Fibroblast of lung (primary cell): ENCODE measurements around the gene BCL11A. TPM values are rescaled to one million over a fixed set of nuclear protein-coding genes. Genes with fewer than 3 reads are reported as not detected.

Experiments used
- DNase-seq, 2 donors: peaks; one replicate each; pipeline versions ENCODE4 v3.0.0 to v3.0.0-alpha.2; 2010; ENCODE audit warnings: low read depth in 2 of 2
- H2AFZ ChIP-seq: 2 replicates; pipeline ENCODE4 v1.5.1; 2012; ENCODE audit warnings: low read length, control low read depth, inconsistent platforms
- H3K27ac ChIP-seq: 2 replicates; pipeline ENCODE4 v1.5.1; 2011; ENCODE audit warnings: low read length, control low read depth; ENCODE audit not compliant: insufficient read depth
- H3K27me3 ChIP-seq: 2 replicates; pipeline ENCODE4 v1.5.1; 2011; ENCODE audit warnings: mild to moderate bottlenecking, low read length; ENCODE audit not compliant: control insufficient read depth, insufficient read depth
- H3K36me3 ChIP-seq: 2 replicates; pipeline ENCODE4 v1.5.1; 2011; ENCODE audit warnings: low read length; ENCODE audit not compliant: control insufficient read depth, insufficient read depth
- H3K4me1 ChIP-seq: 2 replicates; pipeline ENCODE4 v1.5.1; 2011; ENCODE audit warnings: low read length; ENCODE audit not compliant: control insufficient read depth, insufficient read depth; ENCODE audit errors: extremely low read depth
- H3K4me2 ChIP-seq: 2 replicates; pipeline ENCODE4 v1.5.1; 2011; ENCODE audit warnings: low read length, control low read depth; ENCODE audit not compliant: insufficient read depth; ENCODE audit errors: extremely low read depth
- H3K4me3 ChIP-seq, 4 experiments: fragments of 200-600 bp in 1 of 4; sonication (generic) in 1 of 4; replicated peaks in 1 of 4; 2 replicates each; pipeline ENCODE4 v1.5.1; 2011 to 2016; ENCODE audit warnings: low read length in 4 of 4, low read depth in 3 of 4, mild to moderate bottlenecking in 3 of 4, control low read depth in 2 of 4, inconsistent platforms in 1 of 4, mixed read lengths in 1 of 4; ENCODE audit not compliant: insufficient read depth in 1 of 4; ENCODE audit errors: control extremely low read depth in 1 of 4
- H3K79me2 ChIP-seq: 2 replicates; pipeline ENCODE4 v1.5.1; 2012; ENCODE audit warnings: mild to moderate bottlenecking, low read length, inconsistent platforms; ENCODE audit not compliant: control insufficient read depth, insufficient read depth
- H3K9ac ChIP-seq: 2 replicates; pipeline ENCODE4 v1.5.1; 2011; ENCODE audit warnings: mild to moderate bottlenecking, low read length, control low read depth; ENCODE audit not compliant: insufficient read depth
- H3K9me3 ChIP-seq: 2 replicates; pipeline ENCODE4 v1.5.1; 2012; ENCODE audit warnings: low read depth, low read length; ENCODE audit not compliant: control insufficient read depth, insufficient read depth
- H4K20me1 ChIP-seq: 2 replicates; pipeline ENCODE4 v1.5.1; 2011; ENCODE audit warnings: low read length; ENCODE audit not compliant: control insufficient read depth, insufficient read depth; ENCODE audit errors: extremely low read depth
- CTCF ChIP-seq, 2 donors: IDR thresholded peaks in 1 of 2; conservative IDR thresholded peaks in 1 of 2; 1 replicate in 1 of 2; 2 replicates in 1 of 2; pipeline ENCODE4 v1.5.1; 2011 to 2012; ENCODE audit warnings: low read length in 2 of 2, control low read depth in 1 of 2, inconsistent platforms in 1 of 2, low read depth in 1 of 2, mild to moderate bottlenecking in 1 of 2
- EZH2 ChIP-seq: IDR thresholded peaks from 2 replicates; pipeline ENCODE4 v1.5.1; 2012; ENCODE audit warnings: low read length, control low read depth, mild to moderate bottlenecking; ENCODE audit errors: missing control alignments
- polyA plus RNA-seq, 2 donors: library from polyadenylated mRNA; depleted of rRNA in 1 of 2; stranded (reverse) in 1 of 2; unstranded in 1 of 2; fragments of >200 nt; gene quantifications; 2 replicates each; pipeline ENCODE4 v1.2.1, GENCODE V29; 2011 to 2012; ENCODE audit warnings: missing spikeins in 1 of 2
- total RNA-seq: library from RNA; depleted of rRNA; stranded (reverse); fragments of >200 nt; gene quantifications from 2 replicates; pipeline ENCODE4 v1.2.1, GENCODE V29; 2014

The BCL11A gene
- total and polyA plus RNA-seq, 2 donors (not counting 1 experiment from before 2014, with no cell fraction given) = 0.09 to 0.17 TPM

DNA sequence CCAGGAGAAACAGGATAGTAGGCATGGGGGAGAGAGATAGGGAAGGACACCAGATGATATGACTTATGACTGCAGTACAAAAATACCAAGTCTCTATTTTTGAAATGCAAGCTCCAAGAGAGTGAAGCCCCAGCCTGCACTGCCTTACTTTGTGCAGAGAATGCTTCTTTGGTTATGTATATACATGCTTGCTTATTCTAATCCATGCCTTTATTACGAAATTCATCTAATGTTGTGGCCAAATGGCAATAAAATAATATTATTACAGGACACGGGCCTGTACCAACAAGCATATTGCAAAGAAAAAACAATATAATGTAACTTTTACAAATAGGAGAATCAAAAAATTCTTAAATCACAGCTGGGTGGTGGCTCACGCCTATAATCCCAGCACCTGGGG is 110.8 kb downstream of the BCL11A start:
- no peaks in the 10 kb centered on the region for H3K27me3 ChIP-seq
- H3K36me3 ChIP-seq = no peaks in the 10 kb centered on the region
- no peak overlapping the region for H3K4me2 ChIP-seq
- no peak overlapping the region for H2AFZ ChIP-seq
- no peak for DNase-seq
- H4K20me1 ChIP-seq = no peaks in the 10 kb centered on the region
- no peak overlapping the region for H3K9ac ChIP-seq
- H3K27ac ChIP-seq = no peak overlapping the region
- H3K9me3 ChIP-seq = no peaks in the 10 kb centered on the region
- H3K4me1 ChIP-seq = no peaks in the 10 kb centered on the region
- TF ChIP-seq EZH2 = no peak
- TF ChIP-seq CTCF (conservative IDR thresholded peaks at IDR 0.05 in 1 of 2, IDR thresholded peaks at IDR 0.05 in 1 of 2; ENCODE audit: low read depth in 1 of 2, low read length in 2 of 2) = no peak
- H3K4me3 ChIP-seq = no peak overlapping the region
- H3K79me2 ChIP-seq = no peaks in the 10 kb centered on the region

- Histone ChIP-seq H3K4me3 (no peak overlapping the region), H3K27ac (no peak overlapping the region), H3K36me3 (no peaks in the 10 kb centered on the region), H3K27me3 (no peaks in the 10 kb centered on the region), H3K9ac (no peak overlapping the region), H3K4me2 (no peak overlapping the region), H3K4me1 (no peaks in the 10 kb centered on the region), H4K20me1 (no peaks in the 10 kb centered on the region), H3K79me2 (no peaks in the 10 kb centered on the region), H2AFZ (no peak overlapping the region), H3K9me3 (no peaks in the 10 kb centered on the region)
- DNase-seq = no peak
- TF ChIP-seq EZH2 = no peak
- TF ChIP-seq CTCF (conservative IDR thresholded peaks at IDR 0.05 in 1 of 2, IDR thresholded peaks at IDR 0.05 in 1 of 2; ENCODE audit: low read depth in 1 of 2, low read length in 2 of 2) = no peak
Observed at GRCh38 chr2:60441800-60442199, 111.7 kb downstream of the BCL11A start.

DNA sequence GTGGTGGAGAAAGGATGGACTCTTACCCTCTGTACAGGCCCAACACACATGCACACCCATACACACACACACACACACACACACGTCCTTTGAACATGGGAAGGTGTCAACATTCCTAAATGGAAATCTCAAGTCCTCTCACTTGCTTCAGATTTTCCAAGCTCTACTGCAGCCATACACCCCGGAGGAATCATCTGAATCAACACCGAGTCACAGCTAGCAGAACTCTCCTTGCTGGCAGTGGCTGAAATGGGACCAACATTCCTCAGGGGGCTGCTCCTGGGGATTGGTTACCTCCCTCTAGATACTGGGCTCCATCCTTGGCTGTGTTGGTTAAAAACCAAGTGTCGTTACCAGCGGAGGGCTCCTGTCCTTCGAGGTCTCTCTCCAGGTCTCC is 112.7 kb downstream of the BCL11A start:
- Histone ChIP-seq H3K4me3 (no peak overlapping the region), H3K79me2 (no peaks in the 10 kb centered on the region), H4K20me1 (no peaks in the 10 kb centered on the region), H3K36me3 (no peaks in the 10 kb centered on the region), H2AFZ (no peak overlapping the region), H3K9ac (no peak overlapping the region), H3K27me3 (no peaks in the 10 kb centered on the region), H3K4me2 (no peak overlapping the region), H3K9me3 (no peaks in the 10 kb centered on the region), H3K4me1 (no peaks in the 10 kb centered on the region), H3K27ac (no peak overlapping the region)
- DNase-seq = no peak
- TF ChIP-seq EZH2 (no peak), CTCF (conservative IDR thresholded peaks at IDR 0.05 in 1 of 2, IDR thresholded peaks at IDR 0.05 in 1 of 2; ENCODE audit: low read depth in 1 of 2, low read length in 2 of 2) (no peak)
